Natural killer cell (primary cell): ENCODE results near the gene LMAN1L. TPM values are rescaled to one million over a fixed set of nuclear protein-coding genes. Genes with fewer than 3 reads are reported as not detected.
A peak's percentile ranks its signal among the peaks of the same experiment; 100 is the strongest.

Experiments used
- ATAC-seq, 3 donors: fragments of 150-1000 bp in 2 of 3; fragments of 200-7000 bp in 1 of 3; cut with Tn5 transposase; 1 replicate in 1 of 3; 2 replicates in 2 of 3; pipeline ENCODE4 v1.10.0; 2021; ENCODE audit warnings: mild to moderate bottlenecking in 2 of 3, moderate library complexity in 2 of 3
- DNase-seq, 2 donors: peaks; one replicate each; pipeline versions ENCODE4 v3.0.0 to v3.0.0-alpha.2; 2013 to 2021; ENCODE audit warnings: mixed read lengths in 1 of 2
- H3K27ac ChIP-seq: one replicate; pipeline ENCODE4 v1.5.1; 2013; ENCODE audit warnings: mild to moderate bottlenecking, low read length
- H3K27me3 ChIP-seq: one replicate; pipeline ENCODE4 v1.6.1; 2013; ENCODE audit warnings: low read length; ENCODE audit not compliant: control insufficient read depth, insufficient read depth
- H3K36me3 ChIP-seq: one replicate; pipeline ENCODE4 v1.6.1; 2013; ENCODE audit warnings: low read length; ENCODE audit not compliant: control insufficient read depth, insufficient read depth
- H3K4me1 ChIP-seq: one replicate; pipeline ENCODE4 v1.6.1; 2013; ENCODE audit warnings: low read length; ENCODE audit not compliant: control insufficient read depth, insufficient read depth
- H3K4me3 ChIP-seq: one replicate; pipeline ENCODE4 v1.5.1; 2013; ENCODE audit warnings: low read length
- H3K9me3 ChIP-seq: one replicate; pipeline ENCODE4 v1.6.1; 2013; ENCODE audit warnings: low read length; ENCODE audit not compliant: control insufficient read depth, insufficient read depth
- H3K27ac Mint-ChIP-seq, 2 donors: one replicate each; pipeline ENCODE4 v1.8.0; 2022; ENCODE audit warnings: mild to moderate bottlenecking in 2 of 2, mixed read lengths in 2 of 2, moderate library complexity in 1 of 2
- H3K27me3 Mint-ChIP-seq, 2 donors: one replicate each; pipeline ENCODE4 v1.8.0; 2022; ENCODE audit warnings: low read depth in 2 of 2, mixed read lengths in 2 of 2
- H3K36me3 Mint-ChIP-seq: one replicate; pipeline ENCODE4 v1.8.0; 2022; ENCODE audit warnings: mixed read lengths
- H3K4me1 Mint-ChIP-seq, 2 donors: one replicate each; pipeline ENCODE4 v1.8.0; 2022; ENCODE audit warnings: mixed read lengths in 2 of 2
- H3K4me3 Mint-ChIP-seq: one replicate; pipeline ENCODE4 v1.8.0; 2022; ENCODE audit warnings: mild to moderate bottlenecking, moderate library complexity, mixed read lengths
- H3K9me3 Mint-ChIP-seq, 2 donors: one replicate each; pipeline ENCODE4 v1.8.0; 2022; ENCODE audit warnings: mixed read lengths in 2 of 2
- WGBS: methylation state at CpG from one replicate; pipeline ENCODE4 v1.1.7; 2013; ENCODE audit warnings: missing lambda C conversion rate; ENCODE audit not compliant: insufficient coverage; 5-methylcytosine and 5-hydroxymethylcytosine counted together
- intact Hi-C: fragments of 100-400 bp; cut with micrococcal nuclease; formaldehyde crosslinking; loops from one replicate; pipeline ENCODE4 v1.14.2; 2022
- total RNA-seq, 4 donors: library from RNA; stranded (reverse); fragments of 120-200 nt in 1 of 4; gene quantifications; one replicate each; pipeline versions ENCODE4 v1.2.3 to v1.2.4, GENCODE V29; 2013 to 2022
- TF ChIP-seq, protein P1 (sequence below): fragments of 200-600 bp; IDR thresholded peaks from one replicate; pipeline ENCODE4 v1.8.0; 2022; ENCODE audit warnings: antibody characterized with exemption

LMAN1L gene
- total RNA-seq, 3 donors from 2014 or later (not counting 1 experiment from before 2014, with no cell fraction given) = 0.72 to 1.1 (median 0.94) TPM

DNA sequence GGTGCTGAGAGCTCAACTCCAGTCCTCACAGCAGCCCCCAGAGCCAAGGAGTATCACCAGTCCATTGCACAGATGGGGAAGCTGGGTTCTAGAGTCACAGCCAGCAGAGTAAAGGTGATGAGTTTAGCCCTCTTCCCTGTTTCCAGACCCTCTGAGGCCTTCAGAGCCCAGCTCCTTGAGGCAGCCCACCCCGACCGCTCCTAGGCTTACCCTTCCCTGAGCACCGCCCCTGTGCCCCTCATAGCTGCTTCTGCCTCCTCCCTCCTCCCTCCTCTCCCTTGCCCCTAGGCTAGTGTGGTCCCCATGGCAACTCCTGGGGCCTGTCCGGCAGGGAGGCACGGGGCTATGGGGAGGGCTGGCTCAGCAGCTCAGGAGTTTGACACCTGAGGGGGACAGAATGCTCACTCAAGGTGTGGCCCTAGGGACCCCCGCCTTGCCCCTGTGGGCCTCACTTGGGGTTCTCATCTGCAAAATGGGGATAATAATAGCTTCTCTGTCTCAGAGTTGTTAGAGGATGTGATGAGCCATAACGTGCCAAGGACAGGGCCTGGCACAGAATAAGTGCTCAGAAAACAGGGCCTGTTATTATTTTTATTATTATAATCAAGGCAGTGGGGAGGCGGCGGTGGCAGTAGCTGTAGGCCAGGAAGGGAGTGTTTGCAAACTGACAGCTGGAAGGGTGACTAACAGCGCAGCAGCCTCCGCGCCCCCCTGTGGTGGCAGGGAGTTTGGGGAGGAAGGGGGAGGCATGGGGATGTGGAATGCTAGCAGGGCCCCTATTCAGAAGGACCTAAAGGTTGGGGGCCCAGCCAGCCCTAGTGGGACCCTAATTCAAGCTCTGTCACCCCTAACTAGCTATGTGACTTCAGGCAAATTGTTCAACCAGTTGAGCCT lies 19.3 kb upstream of the LMAN1L start:
- Mint-ChIP-seq H3K27me3 (no peaks in the 10 kb centered on the region), H3K4me3 (peak overlapping the region; percentile 81), H3K27ac (peak overlapping the region; percentile 95 to 100), H3K4me1 (peaks cover 73 to 89% of the 10 kb centered on the region in 2 donors), H3K36me3 (no peaks in the 10 kb centered on the region), H3K9me3 (no peaks in the 10 kb centered on the region)
- peaks cover 22% of the 10 kb centered on the region for H3K36me3 ChIP-seq
- peak overlapping the region; percentile 70 for H3K27ac ChIP-seq
- TF ChIP-seq, protein P1, sequence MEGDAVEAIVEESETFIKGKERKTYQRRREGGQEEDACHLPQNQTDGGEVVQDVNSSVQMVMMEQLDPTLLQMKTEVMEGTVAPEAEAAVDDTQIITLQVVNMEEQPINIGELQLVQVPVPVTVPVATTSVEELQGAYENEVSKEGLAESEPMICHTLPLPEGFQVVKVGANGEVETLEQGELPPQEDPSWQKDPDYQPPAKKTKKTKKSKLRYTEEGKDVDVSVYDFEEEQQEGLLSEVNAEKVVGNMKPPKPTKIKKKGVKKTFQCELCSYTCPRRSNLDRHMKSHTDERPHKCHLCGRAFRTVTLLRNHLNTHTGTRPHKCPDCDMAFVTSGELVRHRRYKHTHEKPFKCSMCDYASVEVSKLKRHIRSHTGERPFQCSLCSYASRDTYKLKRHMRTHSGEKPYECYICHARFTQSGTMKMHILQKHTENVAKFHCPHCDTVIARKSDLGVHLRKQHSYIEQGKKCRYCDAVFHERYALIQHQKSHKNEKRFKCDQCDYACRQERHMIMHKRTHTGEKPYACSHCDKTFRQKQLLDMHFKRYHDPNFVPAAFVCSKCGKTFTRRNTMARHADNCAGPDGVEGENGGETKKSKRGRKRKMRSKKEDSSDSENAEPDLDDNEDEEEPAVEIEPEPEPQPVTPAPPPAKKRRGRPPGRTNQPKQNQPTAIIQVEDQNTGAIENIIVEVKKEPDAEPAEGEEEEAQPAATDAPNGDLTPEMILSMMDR = peak; percentile 68
- intact Hi-C loops = no loop called here
- no peak overlapping the region for H3K4me3 ChIP-seq
- DNase-seq = peak; percentile 72 to 88
- peak; percentile 52 to 61 (median 55) for ATAC-seq
- no peaks in the 10 kb centered on the region for H3K9me3 ChIP-seq
- H3K4me1 ChIP-seq = peaks cover 95% of the 10 kb centered on the region
- 39% methylated on average over 12 of the region's 12 CpGs for WGBS
- H3K27me3 ChIP-seq = no peaks in the 10 kb centered on the region

DNA sequence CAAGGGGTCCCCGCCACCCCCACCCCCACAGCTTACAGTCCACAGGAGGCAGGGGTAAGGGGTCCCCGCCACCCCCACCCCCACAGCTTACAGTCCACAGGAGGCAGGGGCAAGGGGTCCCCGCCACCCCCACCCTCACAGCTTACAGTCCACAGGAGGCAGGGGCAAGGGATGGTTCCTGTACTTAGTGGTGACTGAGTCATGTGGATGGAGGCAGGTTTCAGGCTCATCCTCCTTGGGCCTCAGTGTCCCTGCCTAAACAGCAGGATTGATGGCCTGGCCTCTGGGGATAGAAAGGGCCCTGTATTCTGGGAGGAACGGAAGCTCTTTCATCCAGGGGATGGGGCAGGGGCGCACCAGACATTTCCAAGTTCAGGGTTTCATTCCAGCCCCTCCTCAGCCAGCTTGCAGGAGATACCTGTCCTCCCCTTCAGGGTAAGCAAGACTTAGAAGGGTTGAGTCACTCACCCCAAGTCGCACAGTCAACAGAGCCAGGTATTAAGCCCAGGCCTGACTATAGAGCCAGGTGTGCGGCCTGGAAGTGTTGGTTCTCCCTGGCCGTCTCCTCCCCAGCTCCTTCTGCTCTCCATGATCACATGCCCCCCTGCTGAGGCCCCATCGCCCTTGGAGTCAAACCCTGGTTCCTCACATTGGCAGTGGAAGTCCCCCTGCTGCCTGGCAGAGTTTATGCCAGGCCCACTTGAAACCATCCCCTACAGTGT lies 18.2 kb upstream of the LMAN1L start:
- peaks cover 64 to 83% of the 10 kb centered on the region in 2 donors for H3K4me1 Mint-ChIP-seq
- Histone ChIP-seq H3K9me3 (no peaks in the 10 kb centered on the region), H3K27me3 (no peaks in the 10 kb centered on the region), H3K36me3 (peaks cover 33% of the 10 kb centered on the region), H3K4me1 (peaks cover 95% of the 10 kb centered on the region), H3K4me3 (no peak overlapping the region), H3K27ac (peak overlapping the region; percentile 70)
- no peaks in the 10 kb centered on the region for H3K9me3 Mint-ChIP-seq
- peak overlapping the region; percentile 76 for H3K4me3 Mint-ChIP-seq
- H3K36me3 Mint-ChIP-seq = no peaks in the 10 kb centered on the region
- intact Hi-C loops = no loop called here
- DNase-seq (no peak), ATAC-seq (peak in 1 of 3 donors; percentile 12)
- no peaks in the 10 kb centered on the region for H3K27me3 Mint-ChIP-seq
- H3K27ac Mint-ChIP-seq = peak overlapping the region; percentile 92 to 93
- 69% methylated on average over 6 of the region's 9 CpGs for WGBS
- TF ChIP-seq, protein P1 = no peak

DNA sequence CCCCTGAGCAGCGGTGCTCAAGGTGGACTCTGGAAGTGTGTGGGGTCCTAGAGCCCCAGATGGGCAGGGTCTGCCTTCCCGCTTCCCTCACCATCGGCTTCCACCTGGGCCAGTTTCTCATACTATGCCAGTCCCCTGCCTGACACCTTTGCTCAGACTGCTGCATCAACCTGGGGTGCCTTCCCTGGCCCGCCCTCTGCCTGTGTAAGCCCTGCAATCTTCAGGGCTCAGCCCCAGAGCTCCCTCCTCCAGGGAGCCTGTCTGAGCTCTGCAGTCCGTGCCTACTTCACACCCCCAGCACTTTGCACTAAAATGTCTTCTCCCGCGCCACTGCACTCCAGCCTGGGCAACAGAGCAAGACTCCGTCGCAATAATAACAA lies 17.7 kb upstream of the LMAN1L start:
- peaks cover 95% of the 10 kb centered on the region for H3K4me1 ChIP-seq
- no peaks in the 10 kb centered on the region for H3K27me3 ChIP-seq
- intact Hi-C loops = no loop called here
- peak overlapping the region; percentile 92 to 93 for H3K27ac Mint-ChIP-seq
- TF ChIP-seq, protein P1 = no peak
- H3K27ac ChIP-seq = peak overlapping the region; percentile 70
- ATAC-seq = peak in 2 of 3 donors; percentile 15 to 31
- H3K9me3 ChIP-seq = no peaks in the 10 kb centered on the region
- H3K4me1 Mint-ChIP-seq = peaks cover 64 to 83% of the 10 kb centered on the region in 2 donors
- WGBS = 47% methylated on average over 5 of the region's 9 CpGs
- no peaks in the 10 kb centered on the region for H3K27me3 Mint-ChIP-seq
- H3K4me3 Mint-ChIP-seq = peak overlapping the region; percentile 76
- no peaks in the 10 kb centered on the region for H3K36me3 Mint-ChIP-seq
- H3K9me3 Mint-ChIP-seq = no peaks in the 10 kb centered on the region
- peaks cover 35% of the 10 kb centered on the region for H3K36me3 ChIP-seq
- peak in 1 of 2 donors; percentile 52 for DNase-seq
- no peak overlapping the region for H3K4me3 ChIP-seq
